Pancreas (tissue), 10 donors: ENCODE measurements around the gene KCNJ14. TPM values are rescaled to one million over a fixed set of nuclear protein-coding genes. Genes with fewer than 3 reads are reported as not detected.

ENCODE experiments used
- ATAC-seq, 4 donors: fragments of 200-7000 bp; cut with Tn5 transposase; one replicate each; pipeline versions ENCODE4 v1.8.0 to v1.9.1; 2020; ENCODE audit warnings: mild to moderate bottlenecking in 4 of 4, moderate library complexity in 4 of 4
- DNase-seq, 6 donors: peaks; one replicate each; pipeline ENCODE4 v3.0.0-alpha.2; 2020
- FAIRE-seq: peaks from 2 replicates; lab custom pipeline; 2012; peaks lifted over from hg19 to GRCh38; lab: Jason Lieb, UNC
- H3K27ac ChIP-seq, 4 donors: fragments of 200-600 bp; sonication (generic); 1 replicate in 3 of 4; 2 replicates in 1 of 4; pipeline versions ENCODE4 v1.5.0 to v1.8.0; 2020
- H3K27me3 ChIP-seq, 4 donors: fragments of 200-600 bp; one replicate each; pipeline ENCODE4 v1.8.0; 2021
- H3K36me3 ChIP-seq, 3 donors: fragments of 200-600 bp; sonication (generic) in 1 of 3; one replicate each; pipeline versions ENCODE4 v1.5.0 to v1.8.0; 2020 to 2021
- H3K4me1 ChIP-seq, 3 donors: fragments of 200-600 bp; one replicate each; pipeline ENCODE4 v1.8.0; 2021
- H3K4me3 ChIP-seq, 4 donors: fragments of 200-600 bp; sonication (generic) in 2 of 4; one replicate each; pipeline versions ENCODE4 v1.5.0 to v1.8.0; 2020 to 2021
- H3K9me3 ChIP-seq, 4 donors: fragments of 200-600 bp; one replicate each; pipeline ENCODE4 v1.8.0; 2021
- CTCF ChIP-seq, 4 donors: fragments of 200-600 bp; sonication (generic) in 3 of 4; IDR thresholded peaks; one replicate each; pipeline versions ENCODE4 v1.5.0 to v1.8.0; 2021; ENCODE audit warnings: antibody characterized with exemption in 4 of 4
- WGBS, 2 donors: extraction: QIAGEN DNeasy Blood & Tissue Kit; methylation state at CpG; one replicate each; pipeline ENCODE4 v1.1.7; 2013; 5-methylcytosine and 5-hydroxymethylcytosine counted together
- intact Hi-C, 3 donors: fragments of 100-400 bp; cut with DNase I; formaldehyde crosslinking; loops; one replicate each; pipeline versions ENCODE4 v1.11.1 to v1.14.2; 2022
- polyA plus RNA-seq, 2 donors: library from polyadenylated mRNA; stranded (reverse); fragments of 200-250 nt; gene quantifications; one replicate each; pipeline ENCODE4 v1.2.3, GENCODE V29; 2013
- total RNA-seq, 6 donors: library from RNA; stranded (reverse); fragmentation: NEBNext Ultra II Directional in 4 of 6; extraction: Animal tissue kit (Norgen Biotek cat#: 25700) in 4 of 6; gene quantifications; one replicate each; pipeline versions ENCODE4 v1.2.1 to v1.2.4, GENCODE V29; 2021 to 2023
- donor health status: healthy with polysubstance abuse.
- donor health status: DM: no; HTN: no; CAD: no; lungs with moderate emphysema.
- donor health status: DM: no; HTN: no; CAD: no.
- donor health status: control.
- donor health status: control.
- donor health status: Bipolar disorder and iron deficiency.
- donor health status: DM: yes; HTN: yes; CAD: no.
- donor health status: DM: no; HTN: no; CAD: no.
- donor health status: DM: no; HTN: no; CAD: no.
- donor health status: DM: yes; HTN: yes; CAD: no.

Gene KCNJ14
- total and polyA plus RNA-seq, 8 donors = 0.20 to 0.59 (median 0.42) TPM

- H3K4me3 ChIP-seq = peak overlapping the region; percentile 49 to 100 (median 96)
- intact Hi-C loops = no loop called here
Measured at GRCh38 chr19:48446579-48446978, 8.8 kb upstream of the KCNJ14 start.

GRCh38 chr19:48448563-48448962 lies 6.8 kb upstream of the KCNJ14 start:
- Histone ChIP-seq H3K9me3 (no peaks in the 10 kb centered on the region), H3K27ac (no peak overlapping the region), H3K27me3 (no peaks in the 10 kb centered on the region), H3K4me3 (no peak overlapping the region), H3K36me3 (peaks cover 0 to 42% (median 24%) of the 10 kb centered on the region in 3 donors), H3K4me1 (peaks cover 0 to 13% (median 7%) of the 10 kb centered on the region in 3 donors)
- intact Hi-C loops = no loop called here
- FAIRE-seq = no peak
- WGBS, 2 donors = 91 to 92% methylated on average over 4 of the region's 4 CpGs
- no peak for DNase-seq
- no peak for ATAC-seq
- no peak for TF ChIP-seq CTCF (IDR thresholded peaks at IDR 0.05)

More at GRCh38 chr19:48446579-48446978, 8.8 kb upstream of the KCNJ14 start:
- H3K9me3 ChIP-seq = no peaks in the 10 kb centered on the region
- 76 to 82% methylated on average over 5 to 7 of the region's 7 CpGs for WGBS, 2 donors
- peaks cover 0 to 27% (median 11%) of the 10 kb centered on the region in 3 donors for H3K36me3 ChIP-seq
- H3K27ac ChIP-seq = no peak overlapping the region
- H3K27me3 ChIP-seq = no peaks in the 10 kb centered on the region
- no peak for FAIRE-seq
- no peak for ATAC-seq
- no peak for DNase-seq
- peaks cover 0 to 13% (median 7%) of the 10 kb centered on the region in 3 donors for H3K4me1 ChIP-seq
- TF ChIP-seq CTCF (IDR thresholded peaks at IDR 0.05) = no peak

GRCh38 chr19:48450441-48450840 lies 4.9 kb upstream of the KCNJ14 start:
- peak in 2 of 6 donors; percentile 25 to 67 for DNase-seq
- peaks cover 0 to 5% (median 0%) of the 10 kb centered on the region in 3 donors for H3K4me1 ChIP-seq
- intact Hi-C loops = no loop called here
- H3K27ac ChIP-seq = no peak overlapping the region
- FAIRE-seq = no peak
- H3K27me3 ChIP-seq = no peaks in the 10 kb centered on the region
- H3K36me3 ChIP-seq = peaks cover 0 to 50% (median 24%) of the 10 kb centered on the region in 3 donors
- 92 to 93% methylated on average over 23 of the region's 23 CpGs for WGBS, 2 donors
- no peak for TF ChIP-seq CTCF (IDR thresholded peaks at IDR 0.05)
- H3K9me3 ChIP-seq = no peaks in the 10 kb centered on the region
- no peak overlapping the region for H3K4me3 ChIP-seq
- ATAC-seq = no peak

GRCh38 chr19:48450863-48451262 lies 4.5 kb upstream of the KCNJ14 start:
- Histone ChIP-seq H3K27me3 (no peaks in the 10 kb centered on the region), H3K36me3 (peaks cover 0 to 50% (median 24%) of the 10 kb centered on the region in 3 donors), H3K4me1 (peaks cover 0 to 5% (median 0%) of the 10 kb centered on the region in 3 donors), H3K27ac (no peak overlapping the region), H3K4me3 (no peak overlapping the region), H3K9me3 (no peaks in the 10 kb centered on the region)
- WGBS, 2 donors = 94 to 95% methylated on average over 15 of the region's 15 CpGs
- TF ChIP-seq CTCF (IDR thresholded peaks at IDR 0.05) = no peak
- FAIRE-seq (no peak), ATAC-seq (no peak), DNase-seq (peak in 2 of 6 donors; percentile 25 to 58)
- intact Hi-C loops = no loop called here

GRCh38 chr19:48451624-48452023 lies 3.8 kb upstream of the KCNJ14 start:
- H3K4me1 ChIP-seq = peaks cover 0 to under 1% (median 0%) of the 10 kb centered on the region in 3 donors
- H3K27ac ChIP-seq = no peak overlapping the region
- peaks cover 0 to 50% (median 24%) of the 10 kb centered on the region in 3 donors for H3K36me3 ChIP-seq
- no peak for DNase-seq
- no peaks in the 10 kb centered on the region for H3K27me3 ChIP-seq
- TF ChIP-seq CTCF (IDR thresholded peaks at IDR 0.05) = no peak
- no peak for ATAC-seq
- intact Hi-C loops = no loop called here
- WGBS, 2 donors = 92 to 94% methylated on average over 12 of the region's 12 CpGs
- no peak for FAIRE-seq
- H3K4me3 ChIP-seq = no peak overlapping the region
- H3K9me3 ChIP-seq = no peaks in the 10 kb centered on the region
